ENCODE results near the gene CDC16. TPM values are rescaled to one million over a fixed set of nuclear protein-coding genes. Genes with fewer than 3 reads are reported as not detected.
A peak's percentile ranks its signal among the peaks of the same experiment; 100 is the strongest.

The CDC16 gene
- total and polyA plus RNA-seq, 2 of the 4 experiments (the other 2 are of a cell fraction) = 41.6 to 66.6 TPM

GRCh38 chr13:114194853-114195252 lies 39.8 kb upstream of the CDC16 start:
- H2BK20ac ChIP-seq (ENCODE audit: low read depth, low read length) = no peak overlapping the region
- in situ Hi-C loops (cut with MboI; ENCODE audit: low sequenced_read_pairs) (no loop called here), dilution Hi-C loops (cut with HindIII; ENCODE audit: low sequenced_read_pairs, unreplicated experiment) (no loop called here), intact Hi-C loops (cut with micrococcal nuclease) (no loop called here)
- H3K23ac ChIP-seq (ENCODE audit: low read depth, low read length) = no peak overlapping the region
- no peak overlapping the region for H2BK120ac ChIP-seq (ENCODE audit: low read depth, low read length)
- H3K9me1 ChIP-seq (ENCODE audit: insufficient read depth, low read length) = 0 out of 2 replicates have a peak, but pooled peaks cover 2% of the 10 kb centered on the region
- BruUV-seq (replicated peaks) = no TSS peak
- H4K20me1 ChIP-seq (ENCODE audit: insufficient read depth, low read length) = no peaks in the 10 kb centered on the region
- no peak overlapping the region for H2BK5ac ChIP-seq (ENCODE audit: low read depth, low read length, poor library complexity, severe bottlenecking)
- no peak overlapping the region for H4K5ac ChIP-seq (ENCODE audit: low read depth, low read length)
- no peaks in the 10 kb centered on the region for H3K4me1 ChIP-seq (ENCODE audit: control insufficient read depth, insufficient read depth, low read length)
- no peak for DNase-seq
- ATAC-seq (ENCODE audit: low read depth) = no peak
- H3K4me2 ChIP-seq (ENCODE audit: low read depth, low read length) = no peak overlapping the region
- no peak overlapping the region for H4K8ac ChIP-seq (ENCODE audit: low read depth in 2 of 2, low read length in 2 of 2)
- POLR2A ChIA-PET (ENCODE audit: unreplicated experiment) = no interaction called here
- H2AK5ac ChIP-seq (ENCODE audit: low read depth, low read length) = no peak overlapping the region
- H3K14ac ChIP-seq (replicated peaks; ENCODE audit: low read depth, low read length) = no peak overlapping the region
- H3K36me3 ChIP-seq (ENCODE audit: control insufficient read depth, insufficient read depth, low read length) = no peaks in the 10 kb centered on the region
- 100% methylated on average over 1 of the region's 5 CpGs; no CpG with 5 or more reads in 1 of the 2 experiments for WGBS, 2 experiments (ENCODE audit: extremely low coverage in 2 of 2, insufficient read length in 1 of 2)
- H3K56ac ChIP-seq (ENCODE audit: extremely low read depth, insufficient read depth, low read length) = no peak overlapping the region
- no peak overlapping the region for H3K9ac ChIP-seq (ENCODE audit: low read depth, low read length)
- no peaks in the 10 kb centered on the region for H3K79me1 ChIP-seq (ENCODE audit: low read depth in 1 of 2, low read length in 2 of 2)
- H2BK15ac ChIP-seq (ENCODE audit: low read depth, low read length) = no peak overlapping the region
- peaks cover 5% of the 10 kb centered on the region for H3K9me3 ChIP-seq (ENCODE audit: control insufficient read depth, insufficient read depth, low read length)
- no peak overlapping the region for H4K91ac ChIP-seq (ENCODE audit: insufficient read depth, low read depth, low read length)
- H3K27ac ChIP-seq (ENCODE audit: insufficient read depth, low read length) = no peak overlapping the region
- H2AFZ ChIP-seq (replicated peaks; ENCODE audit: low read length, poor library complexity) = peak overlapping the region; percentile 41
- H2AK9ac ChIP-seq (replicated peaks; ENCODE audit: low read depth, low read length, poor library complexity) = no peak overlapping the region
- CTCF ChIA-PET = no interaction called here
- no peak overlapping the region for H3K4ac ChIP-seq (ENCODE audit: low read depth, low read length)
- no peak overlapping the region for H3K18ac ChIP-seq (ENCODE audit: low read depth, low read length)
- TF ChIP-seq BHLHE40 (IDR thresholded peaks at IDR 0.05; ENCODE audit: low read depth, low read length) (no peak), NFE2L2 (IDR thresholded peaks at IDR 0.05; ENCODE audit: low read depth, low read length) (no peak), USF2 (IDR thresholded peaks at IDR 0.05; ENCODE audit: low read depth, low read length) (no peak), CTCF (conservative IDR thresholded peaks at IDR 0.05; ENCODE audit: low read depth, low read length) (no peak), RCOR1 (IDR thresholded peaks at IDR 0.05; ENCODE audit: insufficient replicate concordance, low read length) (no peak), FOS (IDR thresholded peaks at IDR 0.05; ENCODE audit: low read depth, low read length) (no peak), SMC3 (IDR thresholded peaks at IDR 0.05; ENCODE audit: low read depth, low read length) (no peak), CEBPB (IDR thresholded peaks at IDR 0.05; ENCODE audit: low read depth, low read length) (no peak), RFX5 (IDR thresholded peaks at IDR 0.05; ENCODE audit: low read depth, low read length) (no peak), ELK1 (IDR thresholded peaks at IDR 0.05; ENCODE audit: borderline replicate concordance, low read depth, low read length) (no peak), CHD1 (IDR thresholded peaks at IDR 0.05; ENCODE audit: low read depth, low read length) (no peak), MAFK (IDR thresholded peaks at IDR 0.05; ENCODE audit: low read depth, low read length) (no peak), MAZ (IDR thresholded peaks at IDR 0.05; ENCODE audit: borderline replicate concordance, low read depth, low read length) (no peak), POLR2A (IDR thresholded peaks at IDR 0.05; ENCODE audit: low read depth, low read length) (no peak), MXI1 (IDR thresholded peaks at IDR 0.05; ENCODE audit: borderline replicate concordance, low read depth, low read length) (no peak)
- H3K27me3 ChIP-seq (ENCODE audit: control insufficient read depth, insufficient read depth, low read length) = peaks cover 28% of the 10 kb centered on the region
- no peak overlapping the region for H3K4me3 ChIP-seq (ENCODE audit: insufficient read depth, low read depth, low read length)

All from IMR-90 (cell line).